K562 (cell line): ENCODE results near the gene GCK. TPM values are rescaled to one million over a fixed set of nuclear protein-coding genes. Genes with fewer than 3 reads are reported as not detected.
A peak's percentile ranks its signal among the peaks of the same experiment; 100 is the strongest.

Experiments
- ATF2 ChIP-seq: sonication (generic); formaldehyde crosslinking; IDR thresholded peaks from 2 replicates; pipeline ENCODE4 v1.8.1; 2022; ENCODE audit warnings: missing genetic modification reagents
- CTCFL ChIP-seq: IDR thresholded peaks from 2 replicates; pipeline ENCODE4 v1.6.1; 2011; ENCODE audit warnings: borderline replicate concordance, low read depth, mild to moderate bottlenecking, moderate library complexity, low read length; ENCODE audit not compliant: insufficient read depth, poor library complexity, severe bottlenecking
- GABPB1 ChIP-seq: sonication (generic); formaldehyde crosslinking; IDR thresholded peaks from 2 replicates; pipeline ENCODE4 v1.8.0; 2022; ENCODE audit warnings: mild to moderate bottlenecking, missing genetic modification reagents
- IRF2 ChIP-seq: sonication (generic); formaldehyde crosslinking; IDR thresholded peaks from 2 replicates; pipeline ENCODE4 v1.8.1; 2022; ENCODE audit warnings: mild to moderate bottlenecking, missing genetic modification reagents
- KDM5B ChIP-seq: fragments of 200-600 bp; sonication (generic); IDR thresholded peaks from 2 replicates; pipeline ENCODE4 v1.6.1; 2012; ENCODE audit warnings: low read depth, mild to moderate bottlenecking, moderate library complexity, low read length, control low read depth, inconsistent platforms; ENCODE audit not compliant: insufficient replicate concordance
- KLF1 ChIP-seq: fragments of 450-650 bp; IDR thresholded peaks from 2 replicates; pipeline ENCODE4 v1.6.1; 2016; ENCODE audit warnings: missing genetic modification characterization, missing compliant biosample characterization
- MBD2 ChIP-seq: sonication (generic); IDR thresholded peaks from 2 replicates; pipeline ENCODE4 v1.6.1; 2016; ENCODE audit warnings: low read depth, borderline replicate concordance
- MEF2D ChIP-seq: conservative IDR thresholded peaks from 2 replicates; pipeline ENCODE4 v1.6.1; 2016; ENCODE audit warnings: low read depth, missing genetic modification characterization, missing compliant biosample characterization
- MEIS2 ChIP-seq: fragments of 450-650 bp; IDR thresholded peaks from 2 replicates; pipeline ENCODE4 v1.6.1; 2014; ENCODE audit warnings: mild to moderate bottlenecking; ENCODE audit not compliant: partially characterized antibody
- NR2C2 ChIP-seq, 2 experiments: fragments of 200-800 bp in 1 of 2; sonication (Bioruptor generic) in 1 of 2; sonication (generic) in 1 of 2; formaldehyde crosslinking in 1 of 2; IDR thresholded peaks; 2 replicates each; pipeline versions ENCODE4 v1.6.1 to v1.8.0; 2016 to 2022; ENCODE audit warnings: mild to moderate bottlenecking in 1 of 2, missing compliant biosample characterization in 1 of 2, missing genetic modification characterization in 1 of 2, missing genetic modification reagents in 1 of 2
- POLR2G ChIP-seq: fragments of 200-400 bp; formaldehyde crosslinking; IDR thresholded peaks from 2 replicates; pipeline ENCODE4 v1.6.1; 2017; ENCODE audit warnings: low read depth, mild to moderate bottlenecking, antibody characterized with exemption, low read length, moderate library complexity
- RUNX1 ChIP-seq: sonication (generic); IDR thresholded peaks from 2 replicates; pipeline ENCODE4 v1.6.1; 2016; ENCODE audit warnings: antibody characterized with exemption, low read depth
- XRCC3 ChIP-seq: fragments of 450-650 bp; IDR thresholded peaks from 2 replicates; pipeline ENCODE4 v1.6.1; 2017; ENCODE audit warnings: mild to moderate bottlenecking, moderate library complexity
- YBX1 ChIP-seq: fragments of 450-650 bp; IDR thresholded peaks from 2 replicates; pipeline ENCODE4 v1.7.1; 2016; ENCODE audit warnings: mild to moderate bottlenecking
- ZC3H8 ChIP-seq: fragments of 450-650 bp; IDR thresholded peaks from 2 replicates; pipeline ENCODE4 v1.6.1; 2017
- ZFX ChIP-seq: sonication (generic); formaldehyde crosslinking; IDR thresholded peaks from 2 replicates; pipeline ENCODE4 v1.8.0; 2022; ENCODE audit warnings: mild to moderate bottlenecking, missing genetic modification reagents, moderate library complexity
- ZNF316 ChIP-seq: fragments of 450-650 bp; IDR thresholded peaks from 2 replicates; pipeline ENCODE4 v1.6.1; 2016
- ZNF717 ChIP-seq: fragments of 250-450 bp; sonication (Bioruptor Pico); IDR thresholded peaks from 2 replicates; pipeline ENCODE4 v1.5.0; 2021
- polyA plus RNA-seq, 8 experiments: library from polyadenylated mRNA; depleted of rRNA in 4 of 8; stranded (reverse) in 5 of 8; unstranded in 3 of 8; fragments of >200 nt; fragmentation: Nextera tagmentation in 2 of 8; fragmentation: Illumina TruSeq in 1 of 8; extraction: Ambion mirVana in 2 of 8; extraction: Trizol in 1 of 8; gene quantifications; 2 replicates each; pipeline versions ENCODE4 v1.2.1 to v1.2.3, GENCODE V29; 2011 to 2014; ENCODE audit warnings: inconsistent platforms in 1 of 8, missing spikeins in 1 of 8
- total RNA-seq, 7 experiments: library from RNA; depleted of rRNA in 6 of 7; stranded (reverse); fragments of >200 nt in 6 of 7; fragmentation: Illumina TruSeq in 2 of 7; extraction: Trizol in 2 of 7; gene quantifications; 2 replicates each; pipeline versions ENCODE4 v1.2.1 to v1.2.3, GENCODE V29; 2011 to 2021; ENCODE audit warnings: low replicate concordance in 1 of 7
- TF ChIP-seq, protein P1 (sequence below): sonication (generic); formaldehyde crosslinking; IDR thresholded peaks from 2 replicates; pipeline ENCODE4 v1.8.0; 2022; ENCODE audit warnings: missing genetic modification reagents, mild to moderate bottlenecking, borderline replicate concordance

Gene GCK
- total and polyA plus RNA-seq, 9 of the 15 experiments (the other 6 are each of a cell fraction or from before 2014, with no cell fraction given) = 0.11 to 0.55 (median 0.16) TPM; not detected in 3

DNA sequence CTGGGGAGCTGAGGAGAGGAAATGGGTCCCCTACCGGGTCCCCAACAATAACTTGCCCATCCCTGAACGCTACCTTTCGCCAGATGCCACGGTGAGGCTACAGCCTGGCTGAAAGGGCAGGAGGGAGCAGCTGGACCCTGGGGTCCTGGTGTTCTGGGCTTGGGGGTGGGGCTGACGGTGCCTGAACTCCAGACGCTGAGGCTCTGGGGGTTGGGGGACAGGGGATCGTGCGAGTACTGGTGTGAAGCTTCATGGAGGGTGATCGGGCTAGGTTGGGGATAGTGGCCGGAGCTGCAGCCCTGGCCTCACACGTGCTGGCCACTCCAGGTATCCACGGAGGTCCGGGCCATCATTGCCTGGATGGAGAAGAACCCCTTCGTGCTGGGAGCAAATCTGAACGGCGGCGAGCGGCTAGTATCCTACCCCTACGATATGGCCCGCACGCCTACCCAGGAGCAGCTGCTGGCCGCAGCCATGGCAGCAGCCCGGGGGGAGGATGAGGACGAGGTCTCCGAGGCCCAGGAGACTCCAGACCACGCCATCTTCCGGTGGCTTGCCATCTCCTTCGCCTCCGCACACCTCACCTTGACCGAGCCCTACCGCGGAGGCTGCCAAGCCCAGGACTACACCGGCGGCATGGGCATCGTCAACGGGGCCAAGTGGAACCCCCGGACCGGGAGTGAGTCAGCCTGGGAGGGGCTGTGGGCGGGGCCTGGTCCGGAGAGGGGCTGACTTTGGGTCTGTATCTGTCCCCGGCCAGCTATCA lies 76.8 kb downstream of the GCK start (continued):
- TF ChIP-seq, protein P1, sequence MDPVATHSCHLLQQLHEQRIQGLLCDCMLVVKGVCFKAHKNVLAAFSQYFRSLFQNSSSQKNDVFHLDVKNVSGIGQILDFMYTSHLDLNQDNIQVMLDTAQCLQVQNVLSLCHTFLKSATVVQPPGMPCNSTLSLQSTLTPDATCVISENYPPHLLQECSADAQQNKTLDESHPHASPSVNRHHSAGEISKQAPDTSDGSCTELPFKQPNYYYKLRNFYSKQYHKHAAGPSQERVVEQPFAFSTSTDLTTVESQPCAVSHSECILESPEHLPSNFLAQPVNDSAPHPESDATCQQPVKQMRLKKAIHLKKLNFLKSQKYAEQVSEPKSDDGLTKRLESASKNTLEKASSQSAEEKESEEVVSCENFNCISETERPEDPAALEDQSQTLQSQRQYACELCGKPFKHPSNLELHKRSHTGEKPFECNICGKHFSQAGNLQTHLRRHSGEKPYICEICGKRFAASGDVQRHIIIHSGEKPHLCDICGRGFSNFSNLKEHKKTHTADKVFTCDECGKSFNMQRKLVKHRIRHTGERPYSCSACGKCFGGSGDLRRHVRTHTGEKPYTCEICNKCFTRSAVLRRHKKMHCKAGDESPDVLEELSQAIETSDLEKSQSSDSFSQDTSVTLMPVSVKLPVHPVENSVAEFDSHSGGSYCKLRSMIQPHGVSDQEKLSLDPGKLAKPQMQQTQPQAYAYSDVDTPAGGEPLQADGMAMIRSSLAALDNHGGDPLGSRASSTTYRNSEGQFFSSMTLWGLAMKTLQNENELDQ = no peak
- TF ChIP-seq MEF2D (no peak), NR2C2 (CRISPR knock-in tag; IDR thresholded peaks at IDR 0.05) (no peak), NR2C2 (tag; IDR thresholded peaks at IDR 0.05) (no peak), MEIS2 (no peak), RUNX1 (no peak), ZNF316 (no peak), POLR2G (peak; percentile 86), GABPB1 (CRISPR knock-in tag) (peak; percentile 20; the same call in 1 of the 2 replicates), ZNF717 (CRISPR knock-in tag) (no peak), ATF2 (no peak), ZFX (CRISPR knock-in tag) (no peak), MBD2 (peak; percentile 79), KLF1 (tag) (no peak), KDM5B (no peak), ZC3H8 (no peak), XRCC3 (no peak), IRF2 (no peak), YBX1 (no peak), CTCFL (no peak)
